Measurements from ENCODE around the gene TRIM50.
"Not testable (repeated sequence)": the region's sequence is repeated elsewhere in the genome, so short reads cannot be mapped to it uniquely, and the experiment has no call there.

Gene TRIM50

GRCh38 chr7:73319541-73319940, 8.3 kb downstream of the TRIM50 start:
- DNase-seq (ENCODE audit: insufficient read length, low spot score); FAIRE-seq: not testable (repeated sequence)

GRCh38 chr7:73318656-73319204, 9.2 kb downstream of the TRIM50 start:
- not testable (repeated sequence) for DNase-seq (ENCODE audit: insufficient read length, low spot score); FAIRE-seq

GRCh38 chr7:73316521-73316920, 11.4 kb downstream of the TRIM50 start:
- FAIRE-seq (no peak), DNase-seq (ENCODE audit: insufficient read length, low spot score) (no peak)

GRCh38 chr7:73314271-73314670, 13.6 kb downstream of the TRIM50 start:
- no peak for DNase-seq (ENCODE audit: insufficient read length, low spot score)
- no peak for FAIRE-seq

GRCh38 chr7:73313521-73313906, 14.4 kb downstream of the TRIM50 start:
- FAIRE-seq (no peak), DNase-seq (ENCODE audit: insufficient read length, low spot score) (no peak)

DNA sequence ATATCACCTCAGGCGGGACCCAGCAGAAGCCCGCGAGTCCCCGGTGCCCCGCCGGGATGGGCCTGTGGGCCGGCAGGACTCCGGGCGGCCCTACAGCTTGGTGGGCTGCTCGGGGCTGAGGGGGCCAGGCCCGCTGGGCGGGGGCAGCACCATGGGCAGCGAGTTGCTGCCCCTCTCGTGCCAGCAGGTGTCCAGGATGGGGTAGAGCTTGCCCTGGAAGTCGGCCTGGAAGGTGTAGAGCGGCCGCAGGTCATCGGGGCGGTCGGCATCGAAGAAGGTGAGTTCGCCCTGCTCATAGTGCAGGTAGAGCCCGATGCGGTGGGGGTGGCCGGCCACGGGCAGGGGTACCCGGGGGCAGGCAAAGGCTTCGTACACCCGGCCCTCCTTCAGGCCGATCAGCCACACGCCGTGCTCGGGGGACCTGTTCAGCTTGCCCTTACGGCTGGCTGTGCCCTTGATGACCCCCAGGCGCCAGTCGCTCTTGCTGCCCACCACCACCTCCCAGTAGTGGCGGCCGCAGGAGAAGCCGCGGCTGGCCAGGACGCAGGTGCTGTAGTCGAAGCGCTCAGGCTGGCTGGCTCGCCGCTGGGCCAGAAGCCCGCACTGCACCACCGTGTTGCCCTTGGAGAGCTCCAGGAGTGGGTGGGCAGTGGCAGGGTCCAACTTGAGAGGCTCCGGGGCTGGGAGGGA, 14.9 kb downstream of the TRIM50 start:
- FAIRE-seq = no peak
- DNase-seq (ENCODE audit: insufficient read length, low spot score) = no peak

- DNase-seq (ENCODE audit: insufficient read length, low spot score); FAIRE-seq: not testable (repeated sequence)
These were observed 16.5 kb downstream of the TRIM50 start for GRCh38 chr7:73311421-73311820.

GRCh38 chr7:73308665-73309214, 19.1 kb downstream of the TRIM50 start, which contains the start of gene NSUN5:
TSS of gene NSUN5 (minus strand) at chr7:73308826. CDS start at chr7:73308790, 36 bp downstream.
- FAIRE-seq = no peak

DNA sequence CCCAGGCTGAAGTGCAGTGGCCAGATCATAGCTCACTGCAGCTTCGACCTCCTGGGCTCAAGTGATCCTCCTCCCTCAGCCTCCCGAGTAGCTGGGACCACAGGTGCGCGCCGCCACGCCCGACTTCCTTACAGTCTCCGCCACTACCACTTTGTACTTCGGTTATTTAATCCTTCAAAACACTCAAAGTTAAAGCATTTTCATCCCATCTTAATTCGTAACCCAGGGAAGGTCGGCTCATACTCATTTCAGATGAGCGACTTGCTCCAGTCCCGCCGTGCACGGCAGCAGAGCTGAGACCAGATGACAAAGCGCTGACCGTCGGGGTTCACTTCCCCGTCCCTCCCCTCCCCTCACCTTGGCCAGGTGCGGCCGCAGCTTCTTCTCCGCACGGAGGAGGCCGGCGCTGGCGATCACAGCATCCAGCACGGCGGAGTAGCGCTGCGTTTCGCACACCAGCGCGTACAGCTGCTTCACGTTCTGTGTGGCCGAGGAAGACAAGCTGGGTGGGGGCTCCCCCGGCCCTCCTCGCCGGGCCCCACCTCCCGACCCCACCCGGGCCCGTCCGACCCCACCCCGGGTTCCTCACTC, 19.7 kb downstream of the TRIM50 start:
- FAIRE-seq (no peak), DNase-seq (ENCODE audit: insufficient read length, low spot score) (no peak)

More at GRCh38 chr7:73308665-73309214, 19.1 kb downstream of the TRIM50 start, which contains the start of gene NSUN5:
- DNase-seq (ENCODE audit: insufficient read length, low spot score) = peak; percentile 63

DNA sequence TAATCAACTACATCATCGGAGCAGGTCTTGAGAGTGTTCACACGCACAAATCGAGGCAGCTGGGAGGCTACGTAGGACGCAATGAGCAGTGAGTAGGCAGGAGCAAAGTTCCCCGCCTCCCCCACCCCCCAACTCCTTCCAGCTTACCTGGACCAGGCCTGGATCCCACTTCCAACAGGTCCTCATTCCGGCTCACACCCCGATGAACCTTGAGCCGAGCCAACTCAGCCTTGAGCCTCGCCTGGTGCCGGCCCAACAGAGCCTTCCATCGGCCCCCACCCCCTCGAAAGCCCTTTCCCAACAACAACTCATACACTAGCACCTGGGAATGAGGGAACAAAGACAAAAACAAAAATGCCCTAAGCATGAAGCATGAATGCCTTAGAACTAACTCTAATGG, 20.4 kb downstream of the TRIM50 start:
- DNase-seq (ENCODE audit: insufficient read length, low spot score) (no peak), FAIRE-seq (no peak)

DNA sequence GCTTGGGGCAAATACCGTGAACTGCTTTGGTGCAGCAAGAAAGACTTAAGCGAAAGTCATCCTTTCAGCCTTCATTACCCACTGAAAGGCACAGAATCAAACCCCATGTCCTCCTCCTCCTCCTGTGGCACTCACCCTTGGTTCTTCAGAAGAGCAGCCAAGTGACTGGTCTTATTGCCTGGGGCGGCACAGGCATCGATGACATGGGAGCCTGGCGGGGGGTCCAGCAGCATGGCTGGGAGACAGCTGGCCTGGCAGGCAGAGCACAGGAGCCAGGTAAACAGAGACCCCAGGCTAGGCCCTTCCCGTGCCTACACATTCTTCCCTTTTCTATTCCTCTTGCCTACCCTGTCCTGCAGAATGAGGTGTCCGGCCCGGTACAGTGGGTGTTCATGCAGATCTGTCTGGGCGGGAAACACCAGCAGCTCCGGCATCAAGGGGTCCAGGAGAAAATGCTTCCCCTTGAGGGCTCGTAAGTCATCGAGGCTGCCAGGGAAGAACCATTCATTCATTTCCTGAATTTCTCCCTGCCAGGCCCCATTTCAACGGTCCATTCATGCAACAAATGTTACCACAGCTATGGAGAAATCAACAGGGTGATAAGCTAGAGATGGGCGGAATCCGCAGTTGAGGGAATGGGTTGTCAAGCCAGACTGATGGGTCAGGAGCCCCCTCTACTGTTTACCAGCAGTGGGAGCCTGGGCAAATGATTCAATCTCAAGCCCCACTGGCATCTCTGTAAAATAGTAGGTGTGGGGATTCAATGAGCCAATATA, 23.1 kb downstream of the TRIM50 start:
- not testable (repeated sequence) for FAIRE-seq

DNA sequence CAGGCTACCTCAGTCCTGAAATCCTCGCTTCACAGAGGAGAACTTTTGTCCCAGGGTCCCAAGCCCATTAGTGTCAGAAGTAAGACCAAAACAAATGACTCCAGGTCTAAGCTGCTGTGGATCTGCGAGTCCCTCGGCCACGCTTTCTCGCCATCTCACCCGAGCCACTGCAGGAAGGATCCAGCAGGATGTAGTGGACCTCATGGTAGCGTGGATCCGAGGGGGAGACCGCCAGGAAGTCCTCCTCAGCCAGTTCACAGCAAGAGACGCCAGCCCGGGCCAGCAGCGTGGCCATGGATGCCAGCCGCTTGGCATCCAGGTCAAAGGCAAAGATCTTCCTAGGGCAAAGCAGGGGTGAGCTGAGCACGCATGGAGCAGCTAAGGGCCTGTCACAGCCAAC, 23.8 kb downstream of the TRIM50 start:
- no peak for DNase-seq (ENCODE audit: insufficient read length, low spot score)
- no peak for FAIRE-seq

More for the DNA sequence above, 23.1 kb downstream of the TRIM50 start:
- DNase-seq (ENCODE audit: insufficient read length, low spot score) = not testable (repeated sequence)

GRCh38 chr7:73303546-73303945, 24.3 kb downstream of the TRIM50 start:
- FAIRE-seq (no peak), DNase-seq (ENCODE audit: insufficient read length, low spot score) (no peak)

DNA sequence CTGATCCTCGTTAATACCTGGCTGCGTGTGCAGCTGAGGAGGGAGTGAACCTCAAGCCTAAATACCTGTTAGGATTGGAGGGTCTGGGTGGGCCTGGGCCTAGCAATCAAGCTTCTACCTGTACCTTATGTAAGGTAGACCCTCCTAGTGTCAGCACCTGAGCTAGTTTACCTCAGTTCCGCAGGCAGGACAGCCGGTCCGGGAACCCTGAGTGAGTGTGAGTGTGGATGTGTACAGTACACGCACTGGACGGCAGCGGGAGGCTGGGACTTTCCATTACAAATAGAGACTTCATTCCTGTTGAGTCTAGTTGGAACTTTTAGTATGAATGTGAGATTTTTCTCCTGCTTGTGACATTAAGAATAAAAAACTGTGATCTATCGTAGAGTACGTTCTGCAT, 25.0 kb downstream of the TRIM50 start:
- FAIRE-seq; DNase-seq (ENCODE audit: insufficient read length, low spot score): not testable (repeated sequence)

DNA sequence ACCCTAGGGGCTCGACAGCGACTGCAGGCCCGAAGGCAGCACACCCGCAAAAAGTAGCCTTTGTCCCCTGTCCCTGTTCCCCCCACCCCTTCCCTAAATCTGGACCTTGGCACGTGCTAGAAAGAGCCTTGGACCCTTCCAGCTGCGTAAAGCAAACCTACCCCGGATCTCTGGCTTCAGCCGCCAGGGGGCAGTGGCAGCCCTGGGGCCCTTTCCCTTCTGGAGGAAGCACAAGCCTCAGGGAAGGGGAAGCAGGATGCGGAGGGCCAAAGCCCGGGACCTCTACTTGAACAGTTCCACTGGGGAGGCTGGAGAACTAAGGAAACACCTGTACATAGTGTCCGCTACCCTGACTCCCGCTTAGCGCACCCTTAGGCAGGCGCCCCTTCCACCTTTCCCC, 26.8 kb downstream of the TRIM50 start:
- FAIRE-seq; DNase-seq (ENCODE audit: insufficient read length, low spot score): not testable (repeated sequence)

DNA sequence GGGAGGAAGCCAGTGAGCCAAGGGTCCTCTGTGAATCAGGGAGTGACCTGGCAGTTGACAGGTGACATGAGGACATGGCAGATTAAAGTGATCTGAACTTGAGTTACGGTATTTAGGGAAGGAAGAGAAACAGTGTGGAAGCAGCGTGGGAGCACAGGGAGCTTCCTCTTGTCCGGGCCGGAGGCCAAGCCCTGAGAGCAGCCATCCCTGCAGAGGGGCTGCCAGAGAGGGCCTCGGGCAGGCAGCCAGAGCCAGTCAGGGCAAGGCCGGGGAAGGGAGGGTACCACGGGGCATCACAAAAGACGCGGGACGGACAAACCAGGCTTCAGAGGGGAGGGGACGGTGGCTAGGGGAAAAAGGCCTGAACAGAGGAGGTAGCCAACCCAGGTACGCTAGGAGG, 28.1 kb downstream of the TRIM50 start:
- not testable (repeated sequence) for FAIRE-seq; DNase-seq (ENCODE audit: insufficient read length, low spot score)

GRCh38 chr7:73297706-73298105, 30.2 kb downstream of the TRIM50 start:
- not testable (repeated sequence) for FAIRE-seq; DNase-seq (ENCODE audit: insufficient read length, low spot score)

DNA sequence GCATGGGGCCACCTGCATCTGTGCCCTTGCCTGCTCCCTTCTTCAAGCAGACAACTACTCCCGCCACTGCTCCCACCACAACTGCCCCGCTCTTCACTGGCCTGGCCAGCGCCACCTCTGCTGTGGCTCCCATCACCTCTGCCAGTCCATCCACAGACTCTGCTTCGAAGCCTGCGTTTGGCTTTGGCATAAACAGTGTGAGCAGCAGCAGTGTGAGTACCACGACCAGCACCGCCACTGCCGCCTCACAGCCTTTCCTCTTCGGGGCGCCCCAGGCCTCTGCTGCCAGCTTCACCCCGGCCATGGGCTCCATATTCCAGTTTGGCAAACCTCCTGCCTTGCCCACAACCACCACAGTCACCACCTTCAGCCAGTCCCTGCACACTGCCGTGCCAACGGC, 30.6 kb downstream of the TRIM50 start:
- not testable (repeated sequence) for DNase-seq (ENCODE audit: insufficient read length, low spot score); FAIRE-seq

DNA sequence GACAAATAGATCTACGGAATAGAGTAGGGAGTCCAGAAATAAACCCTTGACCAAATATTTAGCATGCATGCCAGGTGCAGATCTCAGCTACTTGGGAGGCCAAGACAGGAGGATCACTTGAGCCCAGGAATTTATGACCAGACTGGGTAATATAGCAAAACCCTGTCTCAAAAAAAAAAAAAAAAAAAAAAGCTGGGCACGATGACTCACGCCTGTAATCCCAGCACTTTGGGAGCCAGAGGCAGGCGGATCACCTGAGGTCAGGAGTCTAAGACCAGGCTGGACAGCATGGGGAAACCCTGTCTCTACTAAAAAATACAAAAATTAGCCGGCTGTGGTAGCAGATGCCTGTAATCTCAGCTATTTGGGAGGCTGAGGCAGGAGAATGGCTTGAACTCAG, 50.7 kb downstream of the TRIM50 start:
- not testable (repeated sequence) for FAIRE-seq

DNA sequence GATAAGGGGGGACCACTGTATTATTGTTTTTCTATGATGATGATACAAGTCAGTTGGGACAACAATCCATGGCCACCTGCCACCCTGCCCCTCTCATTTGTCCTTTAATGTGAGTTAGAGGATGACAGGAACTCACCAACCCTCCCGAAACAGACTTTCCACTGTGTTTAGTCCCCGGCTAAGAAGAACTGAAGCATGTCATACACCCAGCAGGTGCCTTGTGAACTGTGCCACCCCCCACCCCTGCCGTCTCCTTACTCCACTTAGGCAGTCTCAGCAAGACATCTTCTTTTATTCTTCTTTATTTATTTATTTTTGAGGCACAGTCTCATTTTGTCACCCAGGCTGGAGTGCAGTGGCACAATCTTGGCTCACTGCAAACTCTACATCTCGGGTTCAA, 60.1 kb downstream of the TRIM50 start:
- not testable (repeated sequence) for DNase-seq (ENCODE audit: insufficient read length, low spot score); FAIRE-seq

More for the DNA sequence above, 50.7 kb downstream of the TRIM50 start:
- not testable (repeated sequence) for DNase-seq (ENCODE audit: insufficient read length, low spot score)

Measured in HTR-8/SVneo (cell line).